GM19397 (cell line): ENCODE results near the gene C12orf60.

ENCODE experiments used
- ATAC-seq: cut with Tn5 transposase; IDR thresholded peaks from one replicate; pipeline ENCODE4 v1.9.1; 2021; ENCODE audit warnings: mild to moderate bottlenecking, moderate library complexity; ENCODE audit not compliant: unreplicated experiment

The C12orf60 gene

DNA sequence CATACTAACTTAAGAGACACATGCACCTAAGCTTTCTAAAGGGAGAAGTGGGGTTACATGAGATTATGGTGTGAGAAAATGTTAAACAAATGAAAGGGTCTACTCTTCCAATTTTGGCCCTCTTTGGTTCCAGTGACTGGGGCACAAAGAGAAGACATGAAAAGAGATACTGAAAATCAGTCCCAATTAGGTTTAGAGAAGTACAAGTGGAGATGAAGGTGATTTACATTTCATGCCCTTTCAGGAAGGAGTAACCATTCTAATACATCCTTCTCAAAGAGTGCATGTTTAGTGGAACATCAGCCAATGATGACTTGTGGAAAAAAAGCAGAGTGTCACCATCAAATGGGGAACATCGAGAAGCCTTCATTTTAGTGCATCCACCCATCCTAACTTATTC lies 67.8 kb downstream of the C12orf60 start:
- ATAC-seq, result no peak

DNA sequence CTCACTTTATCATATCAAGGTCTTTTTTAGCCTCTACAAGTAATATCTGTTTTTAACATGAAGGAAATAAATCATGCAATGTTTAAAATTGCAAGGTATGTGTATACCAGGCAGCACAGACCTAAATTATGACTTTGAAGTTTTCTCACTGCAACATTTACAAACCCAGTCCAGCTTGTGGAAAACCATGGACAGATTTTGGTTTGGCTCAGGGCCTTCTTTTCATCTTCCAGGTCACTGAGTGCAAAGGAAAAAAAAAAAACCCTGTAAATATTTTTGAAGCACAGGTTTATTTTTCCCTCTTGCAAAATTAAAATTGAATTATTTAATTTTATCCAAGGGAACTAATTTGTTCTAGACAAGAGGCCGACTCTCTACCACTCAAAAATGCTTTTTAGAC lies 68.4 kb downstream of the C12orf60 start:
- ATAC-seq, result no peak

DNA sequence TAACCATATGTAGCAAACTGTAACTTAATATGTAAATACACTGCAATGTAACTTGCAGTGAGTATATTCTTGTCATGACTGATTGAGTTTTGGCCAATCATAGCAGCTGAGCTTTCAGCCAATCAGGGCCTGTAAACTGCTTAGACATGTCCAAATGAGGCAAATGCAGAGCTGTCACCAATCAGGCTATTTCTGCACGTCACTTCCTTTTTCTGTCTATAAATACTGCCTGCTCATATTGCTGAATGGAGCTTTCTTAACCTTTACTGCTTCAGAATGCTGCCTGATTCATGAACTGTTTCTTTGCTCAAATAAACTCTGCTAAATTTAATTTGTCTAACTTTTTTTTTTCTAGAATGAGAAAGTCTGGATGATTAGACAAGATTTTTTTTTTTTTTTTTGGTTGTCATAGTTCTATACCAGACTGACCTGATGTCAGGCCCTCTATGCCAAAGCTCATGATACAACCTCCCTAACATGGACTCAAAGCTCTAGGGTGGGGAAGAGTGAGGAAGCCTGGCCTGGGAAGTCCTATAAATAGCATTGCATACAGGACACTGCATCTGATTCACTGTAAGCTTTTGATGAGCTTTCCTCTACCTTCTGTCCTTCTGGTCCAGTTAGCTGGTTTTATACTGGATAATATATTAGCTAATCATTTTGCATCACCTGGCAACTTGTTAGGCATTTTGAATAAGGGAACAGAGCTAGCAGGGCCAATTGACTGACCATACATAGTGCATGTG lies 70.1 kb downstream of the C12orf60 start:
- ATAC-seq, result no peak
